ENCODE measurements around the gene CCPG1.

GRCh38 chr15:55356985-55357585 lies 51.1 kb downstream of the CCPG1 start:
- TF ChIP-seq, protein P1, sequence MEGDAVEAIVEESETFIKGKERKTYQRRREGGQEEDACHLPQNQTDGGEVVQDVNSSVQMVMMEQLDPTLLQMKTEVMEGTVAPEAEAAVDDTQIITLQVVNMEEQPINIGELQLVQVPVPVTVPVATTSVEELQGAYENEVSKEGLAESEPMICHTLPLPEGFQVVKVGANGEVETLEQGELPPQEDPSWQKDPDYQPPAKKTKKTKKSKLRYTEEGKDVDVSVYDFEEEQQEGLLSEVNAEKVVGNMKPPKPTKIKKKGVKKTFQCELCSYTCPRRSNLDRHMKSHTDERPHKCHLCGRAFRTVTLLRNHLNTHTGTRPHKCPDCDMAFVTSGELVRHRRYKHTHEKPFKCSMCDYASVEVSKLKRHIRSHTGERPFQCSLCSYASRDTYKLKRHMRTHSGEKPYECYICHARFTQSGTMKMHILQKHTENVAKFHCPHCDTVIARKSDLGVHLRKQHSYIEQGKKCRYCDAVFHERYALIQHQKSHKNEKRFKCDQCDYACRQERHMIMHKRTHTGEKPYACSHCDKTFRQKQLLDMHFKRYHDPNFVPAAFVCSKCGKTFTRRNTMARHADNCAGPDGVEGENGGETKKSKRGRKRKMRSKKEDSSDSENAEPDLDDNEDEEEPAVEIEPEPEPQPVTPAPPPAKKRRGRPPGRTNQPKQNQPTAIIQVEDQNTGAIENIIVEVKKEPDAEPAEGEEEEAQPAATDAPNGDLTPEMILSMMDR (IDR thresholded peaks at IDR 0.05) = no peak
- TF ChIP-seq REST (IDR thresholded peaks at IDR 0.05; ENCODE audit: insufficient read depth in 1 of 2, low read depth in 2 of 2, low read length in 1 of 2) = no peak
- no peak for TF ChIP-seq POLR2AphosphoS5 (IDR thresholded peaks at IDR 0.05; ENCODE audit: low read depth, low read length)
- no peak for TF ChIP-seq SIN3A (IDR thresholded peaks at IDR 0.05; ENCODE audit: borderline replicate concordance, insufficient read depth, low read depth, low read length)

Data from Panc1 (cell line).